Right kidney (tissue), 1 donor: ENCODE measurements around the gene CIRBP.

ENCODE experiments used
- DNase-seq: peaks from one replicate; pipeline ENCODE4 v3.0.0-alpha.2; 2016

Gene CIRBP

DNA sequence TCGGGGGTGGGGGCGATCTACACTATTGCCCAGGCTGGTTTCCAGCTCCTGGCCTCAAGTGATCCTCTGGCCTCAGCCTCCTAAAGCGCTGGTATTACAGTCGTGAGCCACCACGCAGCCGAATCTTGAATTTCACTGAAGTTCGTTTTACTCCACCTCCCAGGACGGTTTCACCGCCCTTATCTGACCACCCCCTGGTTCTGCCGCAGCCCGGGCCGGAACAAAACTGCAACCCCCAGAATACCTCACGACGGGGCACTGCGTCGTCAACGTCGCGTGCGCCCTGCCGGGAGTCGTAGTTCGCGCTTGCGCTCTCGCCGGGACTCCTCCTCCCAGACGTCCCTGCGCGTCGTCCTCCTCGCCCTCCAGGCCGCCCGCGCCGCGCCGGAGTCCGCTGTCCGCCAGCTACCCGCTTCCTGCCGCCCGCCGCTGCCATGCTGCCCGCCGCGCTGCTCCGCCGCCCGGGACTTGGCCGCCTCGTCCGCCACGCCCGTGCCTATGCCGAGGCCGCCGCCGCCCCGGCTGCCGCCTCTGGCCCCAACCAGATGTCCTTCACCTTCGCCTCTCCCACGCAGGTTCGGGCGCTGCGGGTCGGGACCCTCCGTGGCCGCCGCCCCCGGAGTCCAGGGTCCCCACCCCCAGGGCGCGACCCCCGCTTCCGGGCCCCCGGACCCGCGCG is 27.6 kb upstream of the CIRBP start, which contains the start of gene ATP5F1D:
Gene ATP5F1D, plus strand, starts transcription at position 335 of the 679 bp plus-strand sequence. Its CDS starts 100 bp downstream, at position 435.
- DNase-seq, result peak; percentile 74

DNA sequence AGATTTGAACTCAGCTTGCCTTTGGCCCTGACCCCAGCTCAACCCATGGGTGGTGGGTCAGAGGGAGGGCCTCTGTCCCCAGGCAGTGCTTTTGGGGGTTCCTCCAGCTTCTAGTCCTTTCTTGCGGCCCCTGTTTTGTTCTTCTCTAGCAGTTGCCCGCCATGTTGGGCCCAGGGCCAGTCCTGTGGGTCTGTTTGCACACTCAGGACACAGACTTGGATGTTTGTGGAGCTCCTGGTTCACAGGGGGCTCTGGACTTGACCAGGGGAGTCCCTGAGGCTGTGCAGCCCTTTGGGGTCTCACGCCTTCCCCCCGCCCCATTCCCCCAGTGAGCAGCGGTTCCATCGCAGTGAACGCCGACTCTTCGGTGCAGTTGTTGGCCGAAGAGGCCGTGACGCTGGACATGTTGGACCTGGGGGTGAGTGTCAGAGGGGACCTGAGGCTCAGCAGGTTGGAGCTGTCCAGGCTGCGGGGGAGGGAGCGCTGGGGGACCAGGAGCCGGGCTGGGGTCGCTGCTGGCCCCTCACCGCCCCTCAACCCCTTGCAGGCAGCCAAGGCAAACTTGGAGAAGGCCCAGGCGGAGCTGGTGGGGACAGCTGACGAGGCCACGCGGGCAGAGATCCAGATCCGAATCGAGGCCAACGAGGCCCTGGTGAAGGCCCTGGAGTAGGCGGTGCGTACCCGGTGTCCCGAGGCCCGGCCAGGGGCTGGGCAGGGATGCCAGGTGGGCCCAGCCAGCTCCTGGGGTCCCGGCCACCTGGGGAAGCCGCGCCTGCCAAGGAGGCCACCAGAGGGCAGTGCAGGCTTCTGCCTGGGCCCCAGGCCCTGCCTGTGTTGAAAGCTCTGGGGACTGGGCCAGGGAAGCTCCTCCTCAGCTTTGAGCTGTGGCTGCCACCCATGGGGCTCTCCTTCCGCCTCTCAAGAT is 25.1 kb upstream of the CIRBP start:
- peak; percentile 79 for DNase-seq

DNA sequence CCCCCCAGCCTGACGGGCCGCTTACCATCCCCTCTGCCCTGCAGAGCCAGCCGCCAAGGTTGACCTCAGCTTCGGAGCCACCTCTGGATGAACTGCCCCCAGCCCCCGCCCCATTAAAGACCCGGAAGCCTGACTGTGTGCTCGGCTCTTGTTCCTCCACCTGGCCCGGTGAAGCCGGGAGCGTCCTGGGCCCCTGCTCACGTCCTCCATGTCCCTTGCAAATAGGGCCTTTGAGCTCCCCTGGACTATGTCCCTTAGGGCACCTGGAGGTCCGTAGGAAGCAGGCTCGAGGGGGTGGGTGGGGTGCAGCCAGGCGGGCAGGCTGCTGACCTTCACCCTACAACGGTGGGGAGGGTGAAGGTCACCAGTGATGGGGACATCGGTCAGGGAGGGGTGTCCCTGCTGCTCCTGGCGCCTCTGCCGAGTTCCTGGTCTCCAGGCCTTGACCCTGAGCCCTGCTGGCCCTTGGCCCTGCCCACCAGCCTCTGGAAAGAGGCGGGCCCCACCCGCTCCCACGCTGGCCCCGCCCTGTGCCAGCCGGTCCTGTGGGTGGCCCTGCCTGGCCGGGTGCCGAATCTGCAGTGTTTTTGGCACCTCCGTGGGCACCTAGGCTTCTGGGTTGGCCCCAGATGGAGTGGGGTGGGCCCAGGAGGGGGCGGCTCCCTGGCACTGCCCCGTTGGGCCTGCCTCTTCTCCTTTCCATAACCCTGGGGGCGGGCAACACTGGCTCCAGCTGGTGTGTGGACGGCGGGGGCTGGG is 24.3 kb upstream of the CIRBP start:
- DNase-seq, result no peak

DNA sequence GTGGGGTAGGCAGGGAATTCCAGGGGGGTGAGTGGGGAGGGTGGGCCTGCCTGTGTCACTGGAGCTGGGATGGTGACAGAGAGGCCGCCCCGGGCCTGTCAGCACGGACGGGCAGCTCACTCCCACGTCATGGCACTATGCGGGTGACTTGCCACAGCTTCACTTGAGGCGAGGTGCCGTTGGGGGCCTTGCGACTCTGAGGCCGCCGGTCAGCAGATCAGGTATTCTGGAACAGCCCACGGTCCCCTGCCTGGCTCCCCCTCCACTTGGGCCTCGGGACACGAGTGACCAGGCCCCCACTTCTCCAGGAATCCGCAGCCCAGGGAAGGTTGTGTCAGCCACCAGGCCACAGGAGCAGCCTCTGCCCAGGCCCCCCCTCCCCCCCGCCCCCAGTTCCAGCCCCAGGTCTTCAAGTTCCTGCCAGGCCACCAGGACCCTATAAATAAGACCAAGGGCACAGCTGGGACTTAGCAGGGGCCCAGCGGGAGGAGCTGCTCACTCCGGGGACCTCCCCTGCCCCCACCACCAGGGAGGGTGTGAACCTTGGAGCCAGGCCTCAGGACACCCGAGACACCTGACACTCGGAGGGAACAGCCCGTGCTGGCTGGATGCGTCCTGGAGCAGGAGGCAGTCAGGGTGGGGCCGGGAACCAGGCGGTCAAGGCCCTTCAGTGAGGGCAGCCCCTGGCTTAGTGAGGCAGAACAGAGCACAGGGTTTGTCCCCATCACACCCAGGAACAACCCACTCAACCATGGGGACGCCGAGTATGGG is 23.5 kb upstream of the CIRBP start:
- peak; percentile 66 for DNase-seq

DNA sequence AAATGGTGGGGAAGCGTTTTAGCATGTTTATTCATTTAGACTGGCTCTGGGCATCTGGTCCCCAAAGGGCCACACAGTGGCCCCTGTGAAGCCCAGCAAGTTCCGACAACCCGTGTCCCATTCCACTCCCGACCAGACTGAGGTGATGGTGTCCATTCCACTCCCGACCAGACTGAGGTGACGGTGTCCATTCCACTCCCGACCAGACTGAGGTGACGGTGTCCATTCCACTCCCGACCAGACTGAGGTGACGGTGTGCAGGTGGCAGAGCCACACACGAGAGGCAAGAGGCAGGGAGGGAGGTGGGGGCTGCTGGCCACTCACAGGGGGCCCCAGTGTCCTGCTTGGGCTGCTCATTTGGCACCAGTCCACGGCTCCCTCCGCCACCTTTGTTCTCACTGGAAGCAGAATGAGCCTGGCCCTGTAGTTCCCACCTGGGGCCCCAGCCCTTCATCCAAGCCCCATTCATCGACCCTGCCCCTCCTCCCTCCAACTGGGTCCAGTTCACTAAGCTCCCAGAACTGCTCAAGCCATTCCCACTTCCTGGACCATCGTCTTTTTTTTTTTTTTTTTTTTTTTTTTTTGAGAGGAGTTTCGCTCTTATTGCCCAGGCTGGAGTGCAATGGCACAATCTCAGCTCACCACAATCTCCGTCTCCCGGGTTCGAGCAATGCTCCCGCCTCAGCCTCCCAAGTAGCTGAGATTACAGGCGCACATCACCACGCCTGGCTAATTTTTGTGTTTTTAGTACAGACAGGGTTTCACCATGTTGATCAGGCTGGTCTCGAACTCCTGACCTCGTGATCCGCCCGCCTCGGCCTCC is 22.7 kb upstream of the CIRBP start:
- DNase-seq, result peak; percentile 63

DNA sequence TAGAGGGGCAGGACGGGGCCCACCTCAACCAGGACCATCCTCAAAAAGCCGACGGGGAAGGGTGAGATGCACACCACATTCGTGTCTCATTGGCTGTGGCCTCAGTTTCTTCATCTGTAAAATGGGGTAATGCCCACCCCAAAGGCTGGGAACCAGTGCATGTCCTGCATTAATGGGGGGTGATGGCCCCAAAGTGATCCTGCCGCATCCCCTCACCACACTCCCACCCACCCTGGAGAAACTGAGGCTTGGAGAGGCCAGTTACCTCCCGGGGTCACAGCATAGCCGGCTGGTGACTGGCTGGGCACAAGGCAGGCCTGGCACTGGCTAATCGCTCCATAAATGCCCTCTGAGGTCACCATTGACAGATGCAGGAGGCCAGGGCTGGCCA is 21.4 kb upstream of the CIRBP start:
- no peak for DNase-seq

DNA sequence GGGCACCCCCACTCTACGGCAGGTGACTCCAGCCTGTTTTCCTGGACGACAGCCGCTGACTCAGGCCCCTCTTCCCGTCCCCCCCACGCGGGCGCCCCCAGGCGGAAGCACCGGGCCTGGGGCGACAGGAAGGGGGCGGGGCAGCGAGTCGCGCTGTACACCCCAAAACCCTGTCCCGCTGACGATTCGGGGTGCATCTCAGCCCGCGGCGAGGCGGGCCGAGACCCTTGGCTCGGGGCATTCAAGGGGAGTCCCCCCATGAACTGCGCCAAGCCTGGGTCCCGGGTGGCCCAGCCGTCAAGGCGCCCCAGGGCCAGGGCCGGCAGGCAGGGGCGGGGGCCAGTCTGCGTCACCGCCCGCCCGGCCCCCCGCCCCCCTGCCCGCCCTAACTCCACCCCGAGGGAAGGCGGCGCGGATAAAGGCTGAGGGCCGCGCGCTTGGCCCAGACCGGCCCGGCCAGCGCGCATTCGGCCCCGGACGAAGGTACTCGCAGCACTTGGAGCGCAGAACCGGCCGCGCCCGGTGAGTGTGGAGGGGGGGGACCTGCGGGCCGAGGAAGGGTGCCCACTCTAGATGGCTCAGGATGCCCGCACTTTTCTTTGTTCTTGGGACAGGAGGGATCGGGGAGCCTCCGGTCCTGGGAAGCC is 20.9 kb upstream of the CIRBP start, which contains the start of gene MIDN:
Gene MIDN, plus strand, starts transcription at position 445 of the 647 bp plus-strand sequence. CDS start 1,714 bp downstream, outside the sequence.
- DNase-seq, result peak; percentile 95

DNA sequence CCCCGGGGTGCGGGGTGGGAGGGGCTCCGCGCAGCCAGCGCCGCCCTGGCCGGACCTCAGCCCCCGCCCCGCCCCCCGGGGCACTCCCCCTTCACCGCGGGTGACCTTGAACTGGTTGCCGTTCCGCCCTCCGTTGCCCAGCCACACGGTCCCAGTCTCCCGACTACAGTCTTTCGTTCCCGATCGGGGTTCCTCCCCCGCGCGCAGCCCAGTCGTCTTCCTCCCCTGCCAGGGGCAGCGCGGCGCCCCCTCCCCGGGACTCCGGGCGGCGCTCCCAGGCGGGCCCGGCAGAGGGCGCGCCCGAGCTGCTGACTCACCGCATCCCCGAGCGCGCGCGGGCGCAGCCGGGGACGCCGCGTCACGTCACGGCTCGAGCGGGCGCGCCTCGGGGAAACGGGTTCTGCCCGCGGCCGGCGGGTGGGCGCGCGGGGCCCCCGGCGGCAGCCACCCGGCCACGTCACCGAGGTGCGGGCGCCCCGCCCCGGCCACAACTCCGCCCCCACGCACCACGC is 20.3 kb upstream of the CIRBP start:
- DNase-seq, result peak; percentile 94

DNA sequence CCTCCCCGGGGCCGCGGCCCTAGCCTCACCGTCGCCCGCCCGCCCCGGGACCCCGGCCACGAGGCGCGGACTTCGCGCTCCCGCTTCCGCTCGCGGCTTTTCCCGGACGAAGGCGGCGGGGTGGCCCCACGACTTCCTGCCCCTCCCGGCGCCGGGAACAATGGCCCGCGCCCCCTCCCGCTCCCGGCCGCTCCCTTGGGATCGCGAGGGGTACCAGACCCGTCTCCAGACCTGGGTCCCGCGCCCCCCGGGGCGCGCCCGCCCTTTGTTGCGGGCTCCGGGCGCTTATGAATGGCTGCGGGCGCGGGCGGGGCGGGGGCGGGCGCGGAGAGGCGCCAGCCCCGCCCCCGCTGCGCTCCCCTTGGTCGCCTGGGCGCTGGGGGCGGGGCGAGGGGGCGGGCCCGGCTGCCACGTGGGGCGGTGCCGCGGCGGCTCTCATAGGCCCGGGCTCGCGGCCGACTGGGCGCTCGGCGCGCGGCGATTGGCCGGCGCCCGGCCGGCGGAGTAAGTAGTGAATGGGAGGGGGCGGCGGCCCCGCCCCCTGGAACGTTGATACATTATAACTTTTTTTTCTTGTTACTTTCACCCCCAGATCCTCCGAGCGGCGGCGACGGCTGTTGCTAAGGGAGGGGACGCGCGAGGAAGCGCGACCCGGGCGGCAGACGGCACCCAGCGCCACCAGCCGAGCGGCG is 19.7 kb upstream of the CIRBP start:
- peak; percentile 89 for DNase-seq

DNA sequence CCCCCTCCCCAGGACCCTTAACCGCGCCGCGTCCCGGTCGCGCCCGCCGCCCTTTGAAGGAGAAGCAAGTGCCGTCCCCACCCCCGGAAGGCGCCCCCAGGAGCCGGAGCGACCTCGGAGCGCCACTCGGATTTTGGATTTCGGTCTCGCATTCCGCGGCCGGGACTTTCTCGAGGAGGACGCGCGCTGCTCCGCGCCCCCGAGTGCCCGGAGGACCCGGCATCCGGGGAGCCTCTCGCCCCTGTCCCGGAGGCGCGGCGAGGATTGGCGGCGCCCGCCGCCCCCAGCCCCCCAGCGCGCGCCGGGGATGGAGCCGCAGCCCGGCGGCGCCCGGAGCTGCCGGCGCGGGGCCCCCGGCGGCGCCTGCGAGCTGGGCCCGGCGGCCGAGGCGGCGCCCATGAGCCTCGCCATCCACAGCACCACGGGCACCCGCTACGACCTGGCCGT is 19.1 kb upstream of the CIRBP start:
- DNase-seq, result peak; percentile 86

DNA sequence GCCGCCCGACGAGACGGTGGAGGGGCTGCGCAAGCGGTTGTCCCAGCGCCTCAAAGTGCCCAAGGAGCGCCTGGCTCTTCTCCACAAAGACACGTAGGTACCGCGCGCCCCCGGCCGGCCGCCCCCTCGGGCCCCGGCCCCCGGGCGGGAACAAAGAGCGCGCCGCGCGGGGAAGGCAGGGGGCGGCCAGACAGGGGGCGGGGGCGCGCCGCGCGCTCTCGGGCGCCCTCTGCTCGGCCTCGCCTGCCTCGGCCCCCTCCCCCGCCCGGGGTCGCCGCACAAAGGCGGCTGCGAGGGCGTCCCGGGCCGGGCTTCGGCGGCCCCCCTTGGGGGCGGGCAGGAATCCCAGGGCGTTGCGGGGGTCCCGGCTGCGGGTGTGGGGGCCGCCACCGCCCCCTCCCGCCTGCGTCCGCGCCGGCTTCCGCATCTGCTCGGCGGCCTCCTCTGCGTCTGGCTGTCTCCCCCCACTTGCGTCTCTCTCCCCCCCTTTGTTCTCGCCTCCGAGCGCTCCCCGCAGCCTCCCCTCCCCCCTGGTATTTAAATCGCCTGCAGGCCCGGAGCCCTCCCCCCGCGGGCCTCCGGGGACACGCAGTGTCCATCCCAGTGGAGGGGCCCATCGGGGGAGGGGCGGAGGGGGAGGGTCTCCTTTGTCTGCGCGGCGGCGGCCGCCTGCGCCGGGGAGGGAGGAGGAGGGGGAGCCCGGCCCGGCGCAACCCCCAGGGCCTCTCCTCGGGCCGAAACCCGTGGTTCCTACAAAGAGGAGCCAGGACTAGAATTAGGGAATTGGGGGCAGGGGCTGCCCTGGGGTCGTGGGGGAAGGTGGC is 18.5 kb upstream of the CIRBP start:
- peak; percentile 72 for DNase-seq

DNA sequence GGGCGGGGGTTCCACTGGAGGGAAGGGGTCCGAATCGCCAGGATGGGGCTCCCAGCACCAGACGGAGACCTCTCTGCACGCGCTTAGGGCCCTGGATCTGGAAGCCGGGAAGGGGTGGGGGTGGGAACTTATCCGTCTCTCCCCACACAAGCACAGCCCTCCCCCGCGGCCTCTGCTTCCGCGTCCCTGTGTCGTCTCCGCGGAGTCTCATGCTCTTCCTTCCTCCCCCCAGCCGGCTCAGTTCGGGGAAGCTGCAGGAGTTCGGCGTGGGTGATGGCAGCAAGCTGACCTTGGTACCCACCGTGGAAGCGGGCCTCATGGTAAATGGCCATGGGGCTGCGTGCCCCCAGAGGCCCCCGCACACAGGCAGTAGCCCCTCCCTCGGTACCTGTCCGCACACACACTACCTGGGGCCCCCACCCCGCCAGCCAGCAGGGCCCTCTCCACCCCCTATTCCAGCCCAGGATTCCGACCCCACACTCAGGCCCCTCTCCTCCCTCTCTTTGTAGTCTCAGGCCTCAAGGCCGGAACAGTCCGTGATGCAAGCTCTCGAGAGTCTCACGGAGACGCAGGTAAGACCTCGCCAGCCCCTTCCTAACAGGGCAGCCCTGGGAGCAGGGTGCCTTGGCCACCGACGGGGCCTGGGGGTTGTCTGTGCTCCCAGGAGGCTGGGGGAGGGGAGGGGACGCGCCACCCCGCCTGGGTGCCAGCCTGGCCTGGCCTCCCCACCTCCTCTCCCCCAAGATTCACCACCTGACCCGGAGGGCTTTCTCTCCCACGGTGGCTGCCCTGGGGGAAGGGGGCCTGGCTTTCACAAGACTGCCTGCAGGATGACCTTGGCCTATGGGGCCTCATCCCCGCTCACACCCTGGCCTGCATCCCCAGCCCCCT is 17.6 kb upstream of the CIRBP start:
- peak; percentile 69 for DNase-seq

DNA sequence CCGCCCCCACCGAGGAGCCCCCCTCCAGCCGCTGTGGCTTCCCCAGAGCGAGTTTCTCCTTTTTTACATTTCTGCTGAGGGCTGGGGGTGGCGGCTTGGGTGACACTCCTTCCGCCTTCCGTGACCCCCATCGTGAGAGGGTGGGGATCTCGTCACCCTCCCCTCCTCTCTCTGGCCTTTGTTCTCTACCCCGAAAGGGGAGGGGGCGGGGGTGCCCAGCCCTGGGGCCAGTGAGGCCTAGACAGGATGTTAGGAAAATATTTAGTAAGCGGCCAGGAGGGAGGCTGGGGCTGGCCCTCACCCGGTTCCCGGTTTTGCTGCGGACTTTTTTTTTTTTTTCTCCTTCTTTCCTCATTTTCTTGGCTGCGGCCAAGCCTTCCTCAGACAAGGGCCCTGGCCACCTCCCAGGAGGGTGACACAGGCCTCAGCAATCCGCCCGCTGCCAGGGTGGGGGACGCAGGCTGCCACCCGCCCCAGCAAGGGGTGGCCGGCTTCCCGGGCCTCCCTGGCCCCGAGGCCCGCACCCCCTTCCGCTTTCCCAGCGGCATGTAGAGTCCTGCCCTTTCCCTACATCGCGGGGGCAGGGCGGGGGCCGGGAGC is 16.8 kb upstream of the CIRBP start:
- peak; percentile 67 for DNase-seq

DNA sequence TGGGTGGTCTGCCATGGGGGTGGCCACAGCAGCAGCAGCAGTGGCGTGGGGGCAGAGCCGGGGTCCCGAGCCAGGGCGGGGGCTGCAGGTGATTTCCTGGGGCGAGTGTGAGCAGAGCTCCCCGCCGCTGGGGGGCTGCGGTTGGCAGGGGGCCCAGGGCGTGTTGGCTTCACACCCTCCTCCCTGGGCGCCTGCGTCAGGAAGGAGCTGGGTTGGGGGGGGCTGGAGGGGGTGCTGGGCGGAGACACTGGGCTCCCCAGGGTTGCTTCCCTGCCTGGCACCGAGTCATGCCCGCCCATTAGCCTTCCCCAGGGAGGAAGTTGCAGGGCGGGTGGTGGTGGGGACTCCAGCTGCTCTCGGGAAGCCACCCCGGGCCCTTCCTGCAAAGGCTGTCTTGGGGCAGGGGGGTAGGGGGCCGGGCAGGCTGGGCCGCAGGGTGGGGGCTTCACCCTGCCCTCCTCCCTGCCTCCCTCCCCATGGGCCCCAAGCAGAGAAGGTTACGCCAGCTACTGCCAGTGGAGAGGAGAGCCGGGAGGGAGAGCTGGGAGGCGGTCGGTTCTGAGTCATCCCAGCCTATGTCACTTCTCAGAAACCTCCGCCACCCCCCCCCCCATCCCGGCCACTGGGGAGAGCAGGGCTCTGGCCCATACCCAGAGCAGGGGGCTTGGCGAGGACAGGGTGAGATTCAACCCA is 16.2 kb upstream of the CIRBP start:
- DNase-seq, result no peak

DNA sequence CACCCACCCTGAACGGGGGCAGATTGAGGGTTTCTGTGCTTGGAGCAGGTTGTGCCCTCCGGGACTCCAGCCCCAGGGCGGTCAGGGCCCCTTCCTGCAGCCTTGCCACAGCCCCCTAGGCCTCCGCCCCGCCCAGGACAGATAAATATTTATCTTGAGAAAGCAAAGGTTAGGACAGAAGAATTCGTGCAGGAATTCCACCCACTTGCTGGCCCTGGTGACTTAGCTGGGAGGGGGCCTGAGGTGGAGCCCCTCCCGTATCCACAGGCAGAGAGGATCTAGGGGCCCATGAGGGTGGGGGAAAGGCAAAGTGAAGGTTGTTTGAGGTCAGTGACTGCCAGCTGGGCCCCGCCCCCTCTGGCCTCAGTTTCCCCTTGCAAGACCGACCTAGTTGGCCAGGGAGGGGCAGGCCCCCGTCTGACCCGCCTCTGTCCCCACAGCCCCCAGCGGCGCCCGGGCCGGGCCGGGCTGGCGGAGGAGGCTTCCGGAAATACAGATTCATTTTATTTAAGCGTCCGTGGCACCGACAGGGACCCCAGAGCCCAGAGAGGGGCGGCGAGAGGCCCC is 15.5 kb upstream of the CIRBP start:
- no peak for DNase-seq

DNA sequence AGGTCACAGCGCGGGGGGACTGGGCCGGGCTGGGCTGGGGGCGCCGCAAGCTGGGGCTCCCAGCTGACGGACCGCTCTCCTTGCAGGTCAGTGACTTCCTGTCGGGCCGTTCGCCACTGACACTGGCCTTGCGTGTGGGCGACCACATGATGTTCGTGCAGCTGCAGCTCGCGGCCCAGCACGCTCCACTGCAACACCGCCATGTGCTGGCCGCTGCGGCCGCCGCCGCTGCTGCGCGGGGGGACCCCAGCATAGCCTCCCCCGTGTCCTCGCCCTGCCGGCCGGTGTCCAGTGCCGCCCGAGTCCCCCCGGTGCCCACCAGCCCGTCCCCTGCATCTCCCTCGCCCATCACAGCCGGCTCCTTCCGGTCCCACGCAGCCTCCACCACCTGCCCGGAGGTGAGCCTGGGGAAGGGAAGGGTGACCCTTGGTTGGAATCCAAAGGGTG is 15.0 kb upstream of the CIRBP start:
- no peak for DNase-seq
